Neural cell (in vitro differentiated cells): ENCODE measurements around the gene PARVG.

Experiments
- EZH2 ChIP-seq: fragments of 200-600, 300-800 bp; shearing (Covaris generic), sonication (generic); IDR thresholded peaks from 2 replicates; pipeline ENCODE4 v1.6.1; 2014; ENCODE audit warnings: antibody characterized with exemption, low read length, borderline replicate concordance, mild to moderate bottlenecking; ENCODE audit not compliant: insufficient read depth, poor library complexity, severe bottlenecking
- SMC3 ChIP-seq: fragments of 450-650 bp; conservative IDR thresholded peaks from 2 replicates; pipeline ENCODE4 v1.6.1; 2014; ENCODE audit warnings: antibody characterized with exemption, mild to moderate bottlenecking, moderate library complexity; ENCODE audit not compliant: poor library complexity
- TF ChIP-seq, protein P1 (sequence below): fragments of 450-650 bp; IDR thresholded peaks from 2 replicates; pipeline ENCODE4 v1.5.1; 2014; ENCODE audit warnings: antibody characterized with exemption, mild to moderate bottlenecking, moderate library complexity; ENCODE audit not compliant: poor library complexity, severe bottlenecking

DNA sequence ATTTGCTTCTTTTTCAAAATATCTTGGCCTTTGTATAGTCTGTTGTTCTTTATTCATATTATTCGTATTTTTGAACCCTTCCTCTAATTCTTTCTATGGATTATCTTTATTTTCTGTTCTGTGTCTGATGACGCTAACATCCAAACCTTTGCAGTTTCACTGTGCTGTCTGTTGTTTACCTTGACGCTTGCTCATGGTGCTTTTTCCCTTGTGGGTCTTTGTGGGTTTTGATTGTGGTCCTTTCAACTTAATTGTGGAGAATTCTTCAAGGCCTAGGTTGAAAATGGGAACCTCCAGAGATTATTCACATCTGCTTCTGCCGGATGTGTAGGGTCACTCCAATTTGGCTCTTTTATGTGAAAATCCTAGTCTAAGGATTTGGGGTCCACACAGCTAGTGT is 34.6 kb downstream of the PARVG start:
- TF ChIP-seq EZH2 = no peak
- TF ChIP-seq, protein P1, sequence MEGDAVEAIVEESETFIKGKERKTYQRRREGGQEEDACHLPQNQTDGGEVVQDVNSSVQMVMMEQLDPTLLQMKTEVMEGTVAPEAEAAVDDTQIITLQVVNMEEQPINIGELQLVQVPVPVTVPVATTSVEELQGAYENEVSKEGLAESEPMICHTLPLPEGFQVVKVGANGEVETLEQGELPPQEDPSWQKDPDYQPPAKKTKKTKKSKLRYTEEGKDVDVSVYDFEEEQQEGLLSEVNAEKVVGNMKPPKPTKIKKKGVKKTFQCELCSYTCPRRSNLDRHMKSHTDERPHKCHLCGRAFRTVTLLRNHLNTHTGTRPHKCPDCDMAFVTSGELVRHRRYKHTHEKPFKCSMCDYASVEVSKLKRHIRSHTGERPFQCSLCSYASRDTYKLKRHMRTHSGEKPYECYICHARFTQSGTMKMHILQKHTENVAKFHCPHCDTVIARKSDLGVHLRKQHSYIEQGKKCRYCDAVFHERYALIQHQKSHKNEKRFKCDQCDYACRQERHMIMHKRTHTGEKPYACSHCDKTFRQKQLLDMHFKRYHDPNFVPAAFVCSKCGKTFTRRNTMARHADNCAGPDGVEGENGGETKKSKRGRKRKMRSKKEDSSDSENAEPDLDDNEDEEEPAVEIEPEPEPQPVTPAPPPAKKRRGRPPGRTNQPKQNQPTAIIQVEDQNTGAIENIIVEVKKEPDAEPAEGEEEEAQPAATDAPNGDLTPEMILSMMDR = no peak
- no peak for TF ChIP-seq SMC3
